Measurements from ENCODE around the gene ENTPD3. TPM values are rescaled to one million over a fixed set of nuclear protein-coding genes. Genes with fewer than 3 reads are reported as not detected.

The ENTPD3 gene
- total and polyA plus RNA-seq, 2 of the 13 experiments (the other 11 are each of a cell fraction or from before 2014, with no cell fraction given) = 0.07 TPM; not detected in 1

GRCh38 chr3:40470701-40471100, 83.7 kb downstream of the ENTPD3 start:
- Histone ChIP-seq H4K20me1 (ENCODE audit: insufficient read depth, low read length) (no peaks in the 10 kb centered on the region), H3K4me3 (replicated peaks in 1 of 3; ENCODE audit: insufficient read depth in 1 of 3, low read depth in 2 of 3, low read length in 3 of 3) (no peak overlapping the region), H3K4me1 (ENCODE audit: insufficient read depth, low read length) (peaks cover 12% of the 10 kb centered on the region), H3K9me3 (ENCODE audit: low read length) (no peaks in the 10 kb centered on the region), H3K79me2 (ENCODE audit: insufficient read depth, low read length) (no peaks in the 10 kb centered on the region), H2AFZ (ENCODE audit: low read length) (no peak overlapping the region), H3K27ac (ENCODE audit: extremely low read length, insufficient read depth, low read length) (no peak overlapping the region), H3K36me3 (replicated peaks in 1 of 2; ENCODE audit: control insufficient read depth in 1 of 2, insufficient read depth in 2 of 2, low read length in 2 of 2) (no peaks in the 10 kb centered on the region), H3K9ac (ENCODE audit: insufficient read depth, low read depth, low read length) (no peak overlapping the region), H3K4me2 (ENCODE audit: low read depth, low read length) (no peak overlapping the region), H3K27me3 (ENCODE audit: control insufficient read depth in 1 of 2, insufficient read depth in 2 of 2, low read length in 2 of 2) (no peaks in the 10 kb centered on the region)
- ATAC-seq (no peak), FAIRE-seq (no peak), DNase-seq (ENCODE audit: low spot score) (no peak)
- WGBS (ENCODE audit: low lambda C conversion rate) = 71% methylated on average over 4 of the region's 4 CpGs
- ChIA-PET CTCF (ENCODE audit: low intra/inter-chr PET ratio, low total read pairs) (no interaction called here), POLR2A (no interaction called here)
- no TSS peak for BruUV-seq (replicated peaks)
- intact Hi-C loops (cut with micrococcal nuclease; ENCODE audit: unreplicated experiment) (no loop called here), in situ Hi-C loops (cut with HindIII; ENCODE audit: extremely low pct_ligation_motif_present, low pct_unique_long_range_greater_than_20kb) (no loop called here)
- TF ChIP-seq ZNF235 (CRISPR knock-in tag; IDR thresholded peaks at IDR 0.05; ENCODE audit: borderline replicate concordance) = no peak
- TF ChIP-seq MED1 (CRISPR knock-in tag; IDR thresholded peaks at IDR 0.05) = no peak
- TF ChIP-seq THRA (CRISPR knock-in tag; IDR thresholded peaks at IDR 0.05; ENCODE audit: borderline replicate concordance) = no peak
- TF ChIP-seq ZNF530 (CRISPR knock-in tag; IDR thresholded peaks at IDR 0.05; ENCODE audit: low read depth) = no peak
- no peak for TF ChIP-seq RBFOX2 (IDR thresholded peaks at IDR 0.05; ENCODE audit: low read depth, low read length)
- no peak for TF ChIP-seq ZNF660 (CRISPR knock-in tag; IDR thresholded peaks at IDR 0.05; ENCODE audit: borderline replicate concordance, low read depth)
- TF ChIP-seq HBP1 (CRISPR knock-in tag; IDR thresholded peaks at IDR 0.05; ENCODE audit: low read depth) = no peak
